HepG2 (cell line): ENCODE results near the gene ZBTB9. TPM values are rescaled to one million over a fixed set of nuclear protein-coding genes. Genes with fewer than 3 reads are reported as not detected.

Source experiments
- ADNP ChIP-seq: sonication (generic); formaldehyde crosslinking; IDR thresholded peaks from 2 replicates; pipeline ENCODE4 v1.4.0; 2020; ENCODE audit warnings: missing genetic modification reagents
- AFF4 ChIP-seq: sonication (generic); formaldehyde crosslinking; IDR thresholded peaks from 2 replicates; pipeline ENCODE4 v1.4.0; 2020; ENCODE audit warnings: missing genetic modification reagents
- AGO2 ChIP-seq: fragments of 200-400 bp; formaldehyde crosslinking; optimal IDR thresholded peaks from 2 replicates; pipeline ENCODE3; 2017; ENCODE audit warnings: mild to moderate bottlenecking, low read depth, low read length, moderate library complexity
- ARHGAP35 ChIP-seq: sonication (generic); formaldehyde crosslinking; IDR thresholded peaks from 2 replicates; pipeline ENCODE4 v1.9.0; 2022; ENCODE audit warnings: mild to moderate bottlenecking, inconsistent platforms, moderate library complexity, missing genetic modification reagents, borderline replicate concordance
- HIVEP1 ChIP-seq: sonication (generic); formaldehyde crosslinking; IDR thresholded peaks from 2 replicates; pipeline ENCODE4 v1.4.0; 2020; ENCODE audit warnings: mild to moderate bottlenecking, missing genetic modification reagents
- KLF11 ChIP-seq: IDR thresholded peaks from 2 replicates; pipeline ENCODE4 v1.6.1; 2016; ENCODE audit warnings: missing compliant biosample characterization
- PHF21A ChIP-seq: sonication (generic); formaldehyde crosslinking; IDR thresholded peaks from 2 replicates; pipeline ENCODE4 v1.5.0; 2020; ENCODE audit warnings: mild to moderate bottlenecking, missing genetic modification reagents
- RBM22 ChIP-seq: fragments of 200-400 bp; formaldehyde crosslinking; optimal IDR thresholded peaks from 2 replicates; pipeline ENCODE3; 2017; ENCODE audit warnings: mild to moderate bottlenecking, low read length, moderate library complexity
- SSRP1 ChIP-seq: IDR thresholded peaks from 2 replicates; pipeline ENCODE4 v1.6.1; 2016; ENCODE audit warnings: control low read depth
- polyA plus RNA-seq, 8 experiments: library from polyadenylated mRNA; depleted of rRNA in 3 of 8; stranded (reverse) in 7 of 8; unstranded in 1 of 8; fragments of >200 nt; fragmentation: Illumina TruSeq in 4 of 8; extraction: Trizol in 4 of 8; gene quantifications; 2 replicates each; pipeline versions ENCODE4 v1.2.1 to v1.2.3, GENCODE V29; 2011 to 2016; ENCODE audit warnings: low read depth in 4 of 8, missing spikeins in 1 of 8, mixed read lengths in 1 of 8; ENCODE audit not compliant: insufficient read depth in 1 of 8
- total RNA-seq, 5 experiments: library from RNA; depleted of rRNA; stranded (reverse); fragments of >200 nt; fragmentation: Illumina TruSeq; extraction: Trizol; gene quantifications; 2 replicates each; pipeline ENCODE4 v1.2.3, GENCODE V29; 2016; ENCODE audit warnings: low read depth in 1 of 5

ZBTB9 gene
- total and polyA plus RNA-seq, 2 of the 13 experiments (the other 11 are each of a cell fraction or from before 2014, with no cell fraction given): 5.3 to 9.2 TPM

DNA sequence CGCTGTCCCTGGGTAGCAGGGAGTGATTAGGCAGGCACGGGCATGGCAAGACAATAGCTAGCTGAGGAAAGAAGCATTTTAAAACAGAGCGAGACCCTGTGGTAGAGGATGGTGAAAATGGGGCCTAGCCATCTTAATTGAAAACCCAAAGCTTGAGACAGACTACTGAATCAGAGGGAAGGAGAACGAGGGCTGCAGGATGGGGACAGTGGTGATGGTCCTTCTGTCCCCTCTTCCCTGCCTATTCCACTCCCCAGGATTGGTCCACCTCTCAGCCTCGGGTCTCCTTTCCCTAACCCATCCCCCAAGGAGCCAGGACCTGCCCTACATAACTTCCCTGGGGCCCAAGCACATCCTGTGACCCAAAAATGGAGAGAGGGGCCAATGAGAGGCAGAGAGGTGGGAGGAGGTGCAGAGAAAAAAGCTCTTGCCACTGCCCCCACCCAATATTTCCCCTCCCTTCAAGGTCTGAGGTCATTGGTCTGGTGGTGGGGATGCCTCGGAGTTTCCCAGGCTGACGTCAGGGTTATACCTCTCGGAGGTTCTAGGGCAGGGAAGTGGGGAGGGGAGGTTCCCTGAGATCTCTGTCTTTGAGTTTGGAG lies 35.6 kb upstream of the ZBTB9 start (continued):
- peak; percentile 26; the same call in 1 of the 2 replicates for TF ChIP-seq ADNP
- no peak for TF ChIP-seq KLF11 (CRISPR knock-in tag)
- TF ChIP-seq HIVEP1: 0 out of 2 replicates have a peak, but pooled peaks have one; percentile 1
- TF ChIP-seq ARHGAP35 (CRISPR knock-in tag): peak; percentile 27; the same call in 1 of the 2 replicates
- TF ChIP-seq RBM22: peak; percentile 55
- TF ChIP-seq AGO2: no peak
- TF ChIP-seq SSRP1: 0 out of 2 replicates have a peak, but pooled peaks have one; percentile 17
- 0 out of 2 replicates have a peak, but pooled peaks have one; percentile 39 for TF ChIP-seq AFF4
- no peak for TF ChIP-seq PHF21A (CRISPR knock-in tag)
